ENCODE results near the gene PANK4. TPM values are rescaled to one million over a fixed set of nuclear protein-coding genes. Genes with fewer than 3 reads are reported as not detected.

Gene PANK4
- total RNA-seq, 2 experiments from 2014 or later = 86.5 to 88.9 TPM

GRCh38 chr1:2498648-2499047 lies 27.7 kb downstream of the PANK4 start:
- DNase-seq (no peak), ATAC-seq (ENCODE audit: low read depth) (no peak)
- Mint-ChIP-seq H3K4me3 (no peak overlapping the region), H3K4me1 (peaks cover 17% of the 10 kb centered on the region), H3K36me3 (no peaks in the 10 kb centered on the region), H3K27ac (no peak overlapping the region), H3K27me3 (no peaks in the 10 kb centered on the region), H3K9me3 (no peaks in the 10 kb centered on the region)
- POLR2A ChIA-PET = interaction anchor here (1.5 kb wide), 1 partner anchor 87 kb away, joined by 3 read pairs; no protein-coding TSS in a partner anchor

- Mint-ChIP-seq H3K27me3 (no peaks in the 10 kb centered on the region), H3K9me3 (no peaks in the 10 kb centered on the region), H3K4me1 (peaks cover 20% of the 10 kb centered on the region), H3K36me3 (no peaks in the 10 kb centered on the region), H3K4me3 (no peak overlapping the region), H3K27ac (no peak overlapping the region)
- DNase-seq (no peak), ATAC-seq (ENCODE audit: low read depth) (no peak)
- POLR2A ChIA-PET = interaction anchor here (0.9 to 1.3 kb wide), 2 partner anchors 49 to 51 kb away, joined by 3 to 4 read pairs; no protein-coding TSS in a partner anchor
Measured at GRCh38 chr1:2497891-2498290, 28.5 kb downstream of the PANK4 start.

GRCh38 chr1:2496746-2497145 lies 29.6 kb downstream of the PANK4 start:
- no peak for ATAC-seq (ENCODE audit: low read depth)
- Mint-ChIP-seq H3K9me3 (no peaks in the 10 kb centered on the region), H3K27me3 (no peaks in the 10 kb centered on the region), H3K36me3 (no peaks in the 10 kb centered on the region), H3K4me1 (peaks cover 20% of the 10 kb centered on the region), H3K4me3 (no peak overlapping the region), H3K27ac (no peak overlapping the region)
- no peak for DNase-seq
- POLR2A ChIA-PET = interaction anchor here (1.3 kb wide), 1 partner anchor 51 kb away, joined by 4 read pairs; no protein-coding TSS in a partner anchor

DNA sequence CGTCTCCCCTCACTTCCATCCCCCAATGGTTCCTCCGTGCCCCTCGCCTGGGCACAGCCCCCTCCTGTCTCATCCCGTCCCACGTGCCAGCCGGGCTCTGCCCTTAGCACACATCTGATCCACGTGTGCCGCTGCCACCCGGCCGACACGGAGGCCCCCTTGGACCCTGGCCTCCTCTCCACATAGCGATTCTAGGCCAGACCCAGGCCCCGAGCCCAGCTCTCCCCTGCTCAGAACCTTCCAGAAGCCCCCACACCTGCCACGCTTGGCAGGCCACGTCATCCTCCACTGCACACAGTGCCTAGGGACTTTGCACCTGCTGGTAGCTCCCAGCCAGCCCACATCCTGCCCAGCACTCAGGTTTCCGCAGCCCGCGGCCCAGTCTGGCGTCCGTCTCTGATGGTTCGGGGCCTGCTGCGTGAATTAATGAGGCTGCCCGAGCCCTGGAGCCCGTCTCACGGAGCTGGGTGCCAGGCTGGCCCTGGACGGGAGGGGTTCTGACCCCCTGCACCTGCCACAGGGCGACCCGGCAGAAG lies 30.2 kb downstream of the PANK4 start:
- Mint-ChIP-seq H3K36me3 (no peaks in the 10 kb centered on the region), H3K27me3 (no peaks in the 10 kb centered on the region), H3K4me3 (no peak overlapping the region), H3K9me3 (no peaks in the 10 kb centered on the region), H3K27ac (peak overlapping the region; percentile 70), H3K4me1 (peaks cover 20% of the 10 kb centered on the region)
- DNase-seq (peak; percentile 61), ATAC-seq (ENCODE audit: low read depth) (peak; percentile 61)
- POLR2A ChIA-PET = interaction anchor here (1.3 kb wide), 1 partner anchor 51 kb away, joined by 4 read pairs; no protein-coding TSS in a partner anchor

- peaks cover 20% of the 10 kb centered on the region for H3K4me1 Mint-ChIP-seq
- H3K4me3 Mint-ChIP-seq = no peak overlapping the region
- POLR2A ChIA-PET = interaction anchor here (0.7 to 0.8 kb wide), 2 partner anchors 29 to 78 kb away, joined by 3 read pairs; no protein-coding TSS in a partner anchor
- no peaks in the 10 kb centered on the region for H3K27me3 Mint-ChIP-seq
- no peaks in the 10 kb centered on the region for H3K36me3 Mint-ChIP-seq
- ATAC-seq (ENCODE audit: low read depth) = no peak
- DNase-seq = no peak
- no peak overlapping the region for H3K27ac Mint-ChIP-seq
- no peaks in the 10 kb centered on the region for H3K9me3 Mint-ChIP-seq
Measured at GRCh38 chr1:2495546-2495945, 30.9 kb downstream of the PANK4 start.

- POLR2A ChIA-PET = interaction anchor here (0.7 to 0.8 kb wide), 2 partner anchors 29 to 77 kb away, joined by 3 read pairs; no protein-coding TSS in a partner anchor
- peaks cover 16% of the 10 kb centered on the region for H3K4me1 Mint-ChIP-seq
Measured at GRCh38 chr1:2495026-2495425, 31.4 kb downstream of the PANK4 start.

GRCh38 chr1:2494323-2494693 lies 32.1 kb downstream of the PANK4 start:
- no peaks in the 10 kb centered on the region for H3K36me3 Mint-ChIP-seq
- no peak overlapping the region for H3K27ac Mint-ChIP-seq
- DNase-seq (no peak), ATAC-seq (ENCODE audit: low read depth) (no peak)
- peaks cover 12% of the 10 kb centered on the region for H3K4me1 Mint-ChIP-seq
- H3K27me3 Mint-ChIP-seq = no peaks in the 10 kb centered on the region
- H3K9me3 Mint-ChIP-seq = no peaks in the 10 kb centered on the region
- H3K4me3 Mint-ChIP-seq = no peak overlapping the region
- POLR2A ChIA-PET = interaction anchor here (1.7 kb wide), 1 partner anchor 53 kb away, joined by 7 read pairs; no protein-coding TSS in a partner anchor

More at GRCh38 chr1:2495026-2495425, 31.4 kb downstream of the PANK4 start:
- Mint-ChIP-seq H3K9me3 (no peaks in the 10 kb centered on the region), H3K36me3 (no peaks in the 10 kb centered on the region), H3K27ac (no peak overlapping the region), H3K27me3 (no peaks in the 10 kb centered on the region), H3K4me3 (no peak overlapping the region)
- ATAC-seq (ENCODE audit: low read depth) (no peak), DNase-seq (no peak)

- ATAC-seq (ENCODE audit: low read depth) (peak; percentile 27), DNase-seq (no peak)
- no peaks in the 10 kb centered on the region for H3K36me3 Mint-ChIP-seq
- peak overlapping the region; percentile 60 for H3K27ac Mint-ChIP-seq
- H3K9me3 Mint-ChIP-seq = no peaks in the 10 kb centered on the region
- POLR2A ChIA-PET = interaction anchor here (1.7 kb wide), 1 partner anchor 53 kb away, joined by 7 read pairs; no protein-coding TSS in a partner anchor
- H3K4me1 Mint-ChIP-seq = peaks cover 11% of the 10 kb centered on the region
- H3K4me3 Mint-ChIP-seq = no peak overlapping the region
- no peaks in the 10 kb centered on the region for H3K27me3 Mint-ChIP-seq
Measured at GRCh38 chr1:2493691-2494322, 32.6 kb downstream of the PANK4 start.

GRCh38 chr1:2493218-2493617 lies 33.2 kb downstream of the PANK4 start:
- H3K36me3 Mint-ChIP-seq = no peaks in the 10 kb centered on the region
- no peak overlapping the region for H3K27ac Mint-ChIP-seq
- no peaks in the 10 kb centered on the region for H3K27me3 Mint-ChIP-seq
- POLR2A ChIA-PET = interaction anchor here (1.7 kb wide), 1 partner anchor 54 kb away, joined by 7 read pairs; no protein-coding TSS in a partner anchor
- H3K4me1 Mint-ChIP-seq = peaks cover 11% of the 10 kb centered on the region
- no peak overlapping the region for H3K4me3 Mint-ChIP-seq
- peaks cover 1% of the 10 kb centered on the region for H3K9me3 Mint-ChIP-seq
- ATAC-seq (ENCODE audit: low read depth) (no peak), DNase-seq (no peak)

DNA sequence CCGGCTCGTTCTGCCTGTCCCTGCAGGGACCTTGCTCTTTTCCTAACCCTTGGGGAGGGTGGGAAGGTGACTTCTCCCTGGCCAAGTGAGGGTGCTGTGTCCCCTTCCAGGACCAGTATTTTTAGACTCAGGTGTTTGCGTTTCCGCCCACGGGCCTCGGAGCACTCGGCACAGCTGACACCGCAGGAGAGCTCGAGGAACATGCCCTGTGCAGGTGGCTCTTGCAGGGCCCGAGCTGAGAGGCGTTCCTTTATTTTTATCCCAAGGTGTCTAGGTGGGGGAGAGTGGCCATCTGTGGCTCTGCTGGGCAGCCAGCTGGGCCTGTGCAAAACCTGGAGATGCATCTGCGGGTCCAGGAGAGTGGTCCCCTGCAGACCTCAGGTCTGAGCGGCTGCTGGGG lies 34.3 kb downstream of the PANK4 start:
- peaks cover 8% of the 10 kb centered on the region for H3K9me3 Mint-ChIP-seq
- no peak for DNase-seq
- no peak for ATAC-seq (ENCODE audit: low read depth)
- no peak overlapping the region for H3K4me3 Mint-ChIP-seq
- POLR2A ChIA-PET = no interaction called here
- peaks cover 2% of the 10 kb centered on the region for H3K36me3 Mint-ChIP-seq
- H3K27me3 Mint-ChIP-seq = no peaks in the 10 kb centered on the region
- peaks cover 11% of the 10 kb centered on the region for H3K4me1 Mint-ChIP-seq
- no peak overlapping the region for H3K27ac Mint-ChIP-seq

GRCh38 chr1:2489615-2490014 lies 36.8 kb downstream of the PANK4 start:
- no peak for ATAC-seq (ENCODE audit: low read depth)
- Mint-ChIP-seq H3K4me3 (no peak overlapping the region), H3K36me3 (peaks cover 2% of the 10 kb centered on the region), H3K27ac (no peak overlapping the region), H3K27me3 (no peaks in the 10 kb centered on the region), H3K9me3 (peaks cover 8% of the 10 kb centered on the region), H3K4me1 (peaks cover 8% of the 10 kb centered on the region)
- DNase-seq = no peak
- POLR2A ChIA-PET = no interaction called here

- Mint-ChIP-seq H3K27me3 (no peaks in the 10 kb centered on the region), H3K36me3 (peaks cover 2% of the 10 kb centered on the region), H3K4me1 (peaks cover 4% of the 10 kb centered on the region), H3K9me3 (peaks cover 8% of the 10 kb centered on the region), H3K4me3 (no peak overlapping the region), H3K27ac (no peak overlapping the region)
- ATAC-seq (ENCODE audit: low read depth) (no peak), DNase-seq (no peak)
- POLR2A ChIA-PET = no interaction called here
Measured at GRCh38 chr1:2488688-2489087, 37.7 kb downstream of the PANK4 start.

DNA sequence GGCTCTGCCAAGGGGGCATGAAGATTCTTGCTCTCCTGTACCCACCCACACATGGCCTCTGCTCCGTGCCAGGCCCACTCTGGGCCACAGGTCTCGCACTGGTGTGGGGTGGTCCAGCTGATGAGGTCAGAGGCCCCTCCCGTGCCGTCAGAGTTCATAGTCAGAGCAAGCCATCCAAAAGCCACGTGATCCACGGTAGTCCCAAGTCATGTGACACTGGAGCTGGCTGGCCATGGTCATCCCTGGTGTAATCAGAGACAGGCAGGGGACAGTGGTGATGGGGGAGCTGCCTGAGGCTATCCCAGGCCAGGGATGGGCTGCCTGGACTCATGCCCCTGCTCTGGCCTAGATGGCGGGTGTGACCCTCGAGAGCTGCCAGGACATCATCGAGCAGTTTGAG lies 39.8 kb downstream of the PANK4 start:
- H3K36me3 Mint-ChIP-seq = peaks cover 2% of the 10 kb centered on the region
- DNase-seq = no peak
- POLR2A ChIA-PET = no interaction called here

GRCh38 chr1:2486041-2486440 lies 40.4 kb downstream of the PANK4 start:
- Mint-ChIP-seq H3K36me3 (peaks cover 2% of the 10 kb centered on the region), H3K4me3 (no peak overlapping the region), H3K4me1 (no peaks in the 10 kb centered on the region), H3K27me3 (no peaks in the 10 kb centered on the region), H3K9me3 (peaks cover 8% of the 10 kb centered on the region), H3K27ac (no peak overlapping the region)
- DNase-seq = no peak
- POLR2A ChIA-PET = no interaction called here
- no peak for ATAC-seq (ENCODE audit: low read depth)

More for the DNA sequence above, 39.8 kb downstream of the PANK4 start:
- Mint-ChIP-seq H3K4me3 (no peak overlapping the region), H3K9me3 (peaks cover 8% of the 10 kb centered on the region), H3K27me3 (no peaks in the 10 kb centered on the region), H3K4me1 (no peaks in the 10 kb centered on the region), H3K27ac (no peak overlapping the region)
- ATAC-seq (ENCODE audit: low read depth) = no peak

All from activated naive CD8-positive, alpha-beta T cell treated with anti-CD3 and anti-CD28 coated beads, Interleukin-2, amount 10 ng/mL, durations not matched to agents 7 days and 5 days (primary cell).